ENCODE measurements around the gene CISTR. TPM values are rescaled to one million over a fixed set of nuclear protein-coding genes. Genes with fewer than 3 reads are reported as not detected.
A peak's percentile ranks its signal among the peaks of the same experiment; 100 is the strongest.

The CISTR gene
- polyA plus RNA-seq, 1 experiment = not detected

- Histone ChIP-seq H3K9me3 (ENCODE audit: control insufficient read depth, insufficient read depth, low read length) (no peaks in the 10 kb centered on the region), H3K4me3 (ENCODE audit: low read depth, low read length) (no peak overlapping the region), H3K27me3 (ENCODE audit: control insufficient read depth, insufficient read depth, low read length) (no peaks in the 10 kb centered on the region), H3K27ac (ENCODE audit: low read depth, low read length) (no peak overlapping the region)
- ChIA-PET POLR2A (no interaction called here), CTCF (interaction anchor here (1.9 kb wide), 1 partner anchor 30 kb away, joined by 7 read pairs; no protein-coding TSS in a partner anchor)
- no peak for DNase-seq (ENCODE audit: low read depth, low spot score)
- TF ChIP-seq CTCF (IDR thresholded peaks at IDR 0.05; ENCODE audit: low read depth, low read length) = no peak
These were observed 25.1 kb upstream of the CISTR start for GRCh38 chr12:53776872-53777271.

- TF ChIP-seq CTCF (IDR thresholded peaks at IDR 0.05; ENCODE audit: low read depth, low read length) = no peak
- DNase-seq (ENCODE audit: low read depth, low spot score) = no peak
These were observed 23.8 kb upstream of the CISTR start for GRCh38 chr12:53775478-53776145.

GRCh38 chr12:53770281-53770680 is 18.5 kb upstream of the CISTR start:
- Histone ChIP-seq H3K4me3 (ENCODE audit: low read depth, low read length) (no peak overlapping the region), H3K27ac (ENCODE audit: low read depth, low read length) (peak overlapping the region; percentile 3), H3K9me3 (ENCODE audit: control insufficient read depth, insufficient read depth, low read length) (no peaks in the 10 kb centered on the region), H3K27me3 (ENCODE audit: control insufficient read depth, insufficient read depth, low read length) (no peaks in the 10 kb centered on the region)
- peak; percentile 84 for DNase-seq (ENCODE audit: low read depth, low spot score)
- ChIA-PET CTCF (interaction anchor here (1.7 to 2.5 kb wide), 2 partner anchors 24 to 437 kb away, joined by 4 to 13 read pairs; no protein-coding TSS in a partner anchor), POLR2A (no interaction called here)
- no peak for TF ChIP-seq CTCF (IDR thresholded peaks at IDR 0.05; ENCODE audit: low read depth, low read length)

More at GRCh38 chr12:53775478-53776145, 23.8 kb upstream of the CISTR start:
- POLR2A ChIA-PET = no interaction called here
- Histone ChIP-seq H3K27me3 (ENCODE audit: control insufficient read depth, insufficient read depth, low read length) (no peaks in the 10 kb centered on the region), H3K9me3 (ENCODE audit: control insufficient read depth, insufficient read depth, low read length) (no peaks in the 10 kb centered on the region), H3K4me3 (ENCODE audit: low read depth, low read length) (no peak overlapping the region), H3K27ac (ENCODE audit: low read depth, low read length) (no peak overlapping the region)
- CTCF ChIA-PET = interaction anchor here (0.6 kb wide), 1 partner anchor 50 kb away, joined by 3 read pairs; no protein-coding TSS in a partner anchor

- no peak overlapping the region for H3K4me3 ChIP-seq (ENCODE audit: low read depth, low read length)
- no peak for TF ChIP-seq CTCF (IDR thresholded peaks at IDR 0.05; ENCODE audit: low read depth, low read length)
- H3K27ac ChIP-seq (ENCODE audit: low read depth, low read length) = no peak overlapping the region
- no peak for DNase-seq (ENCODE audit: low read depth, low spot score)
- POLR2A ChIA-PET = no interaction called here
- H3K27me3 ChIP-seq (ENCODE audit: control insufficient read depth, insufficient read depth, low read length) = no peaks in the 10 kb centered on the region
- H3K9me3 ChIP-seq (ENCODE audit: control insufficient read depth, insufficient read depth, low read length) = no peaks in the 10 kb centered on the region; the same call in 1 of the 2 replicates
- CTCF ChIA-PET = interaction anchor here (0.7 to 2.5 kb wide), 9 partner anchors 12 to 451 kb away, joined by 3 to 13 read pairs (median 4); no protein-coding TSS in a partner anchor
These were observed 17.2 kb upstream of the CISTR start for GRCh38 chr12:53768976-53769375.

- Histone ChIP-seq H3K4me3 (ENCODE audit: low read depth, low read length) (no peak overlapping the region), H3K9me3 (ENCODE audit: control insufficient read depth, insufficient read depth, low read length) (no peaks in the 10 kb centered on the region; the same call in 1 of the 2 replicates), H3K27ac (ENCODE audit: low read depth, low read length) (no peak overlapping the region), H3K27me3 (ENCODE audit: control insufficient read depth, insufficient read depth, low read length) (no peaks in the 10 kb centered on the region)
- DNase-seq (ENCODE audit: low read depth, low spot score) = no peak
- ChIA-PET POLR2A (no interaction called here), CTCF (interaction anchor here (1.1 to 2.5 kb wide), 4 partner anchors 10 to 434 kb away, joined by 3 to 15 read pairs (median 5); no protein-coding TSS in a partner anchor)
- no peak for TF ChIP-seq CTCF (IDR thresholded peaks at IDR 0.05; ENCODE audit: low read depth, low read length)
These were observed 15.1 kb upstream of the CISTR start for GRCh38 chr12:53766881-53767280.
